GM18867 (cell line): ENCODE data around the gene ATF7IP.

ENCODE experiments used
- ATAC-seq: cut with Tn5 transposase; IDR thresholded peaks from one replicate; pipeline ENCODE4 v1.9.1; 2021; ENCODE audit warnings: mild to moderate bottlenecking, moderate library complexity; ENCODE audit not compliant: unreplicated experiment

Gene ATF7IP

DNA sequence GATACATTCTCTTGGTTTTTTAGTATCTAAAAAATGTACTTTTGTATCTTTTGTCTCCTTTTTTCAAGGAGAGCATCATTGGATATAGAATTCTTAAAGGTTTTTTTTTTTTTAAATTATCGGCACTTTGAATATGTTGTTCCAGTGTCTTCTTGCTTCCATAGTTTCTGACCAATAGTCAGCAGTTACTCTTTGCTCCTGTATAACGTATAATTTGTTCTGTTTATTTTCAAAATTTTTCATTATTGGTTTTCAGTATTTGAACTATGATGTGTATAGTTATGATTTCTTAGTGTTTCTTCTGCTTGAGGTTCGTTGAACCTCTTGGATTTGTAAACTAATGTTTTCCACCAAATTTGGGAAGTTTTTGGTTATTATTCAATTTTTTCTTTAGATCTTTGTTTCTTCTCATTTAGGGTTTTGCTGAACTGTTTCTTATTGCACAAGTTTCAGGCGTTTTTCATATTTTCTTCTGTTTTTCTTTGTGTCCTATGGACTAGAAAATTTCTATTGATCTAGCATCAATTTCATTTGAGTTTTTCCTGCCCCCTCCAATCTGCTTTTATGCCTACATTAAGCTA lies 108.3 kb downstream of the ATF7IP start:
- no peak for ATAC-seq

DNA sequence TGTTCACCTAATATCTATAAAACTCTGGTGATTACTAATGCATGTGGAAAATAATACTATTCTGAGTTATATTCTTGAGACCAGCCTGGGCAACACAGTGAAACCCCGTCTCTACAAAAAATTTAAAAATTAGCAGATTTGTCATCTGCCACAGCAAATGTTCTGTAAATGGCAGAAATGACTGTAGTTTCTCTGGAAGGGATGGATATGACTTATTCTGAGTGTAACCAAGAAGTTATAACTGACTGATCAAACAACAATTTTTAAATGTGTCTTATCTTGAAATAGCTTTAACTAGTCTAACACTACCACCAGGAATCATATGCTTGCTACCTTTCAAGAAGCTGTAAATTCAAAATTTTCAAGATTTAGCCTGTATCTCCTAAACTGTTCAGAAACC lies 113.5 kb downstream of the ATF7IP start:
- no peak for ATAC-seq

DNA sequence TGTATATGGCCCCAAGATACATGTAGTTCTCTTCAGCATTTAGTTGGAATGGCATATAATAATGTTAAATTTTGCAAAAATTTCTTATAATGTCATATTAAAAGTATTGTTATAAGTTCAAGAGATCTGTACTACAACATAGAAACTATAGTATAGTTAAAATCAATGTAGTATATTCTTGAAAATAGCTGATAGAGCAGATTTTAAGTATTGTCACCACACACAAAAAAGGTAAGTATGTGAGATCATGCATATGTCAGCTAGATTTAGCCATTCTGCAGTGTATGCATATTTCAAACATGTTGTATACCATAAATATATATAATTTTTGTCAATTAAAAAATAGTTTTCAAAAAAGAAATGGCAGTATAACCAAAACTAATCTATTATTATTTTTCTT lies 115.7 kb downstream of the ATF7IP start:
- ATAC-seq = no peak

DNA sequence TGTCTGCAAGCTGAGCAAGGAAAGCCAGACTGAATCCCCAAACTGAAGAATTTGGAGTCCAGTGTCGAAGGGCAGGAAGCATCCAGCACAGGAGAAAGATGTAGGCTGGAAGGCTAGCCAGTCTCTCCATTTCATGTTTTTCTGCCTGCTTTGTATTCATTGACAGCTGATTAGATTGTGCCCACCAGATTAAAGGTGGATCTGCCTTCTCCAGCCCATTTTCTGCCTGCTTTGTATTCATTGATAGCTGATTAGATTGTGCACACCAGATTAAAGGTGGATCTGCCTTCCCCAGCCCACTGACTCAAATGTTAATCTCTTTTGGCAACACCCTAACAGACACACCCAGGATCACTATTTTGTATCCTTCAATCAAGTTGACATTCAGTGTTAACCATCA lies 116.9 kb downstream of the ATF7IP start:
- ATAC-seq = no peak

DNA sequence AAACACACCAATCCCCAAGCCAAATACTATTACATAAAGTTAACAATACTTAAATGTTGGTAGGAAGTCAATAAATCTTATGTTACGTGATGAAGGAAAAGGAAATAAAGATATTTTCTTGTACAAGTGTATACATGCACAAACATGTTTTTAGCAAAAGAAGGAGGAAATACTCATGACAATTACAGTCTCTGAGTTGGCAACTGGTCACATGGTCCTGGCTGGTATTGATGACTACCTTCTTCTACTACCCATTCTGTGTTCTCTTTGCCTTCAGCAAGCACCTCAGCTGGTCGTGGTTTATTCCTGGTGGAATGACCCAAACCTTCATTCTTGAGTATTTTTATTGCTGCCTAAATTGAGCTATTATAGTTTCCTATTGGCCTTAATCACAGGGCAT lies 117.4 kb downstream of the ATF7IP start:
- no peak for ATAC-seq

DNA sequence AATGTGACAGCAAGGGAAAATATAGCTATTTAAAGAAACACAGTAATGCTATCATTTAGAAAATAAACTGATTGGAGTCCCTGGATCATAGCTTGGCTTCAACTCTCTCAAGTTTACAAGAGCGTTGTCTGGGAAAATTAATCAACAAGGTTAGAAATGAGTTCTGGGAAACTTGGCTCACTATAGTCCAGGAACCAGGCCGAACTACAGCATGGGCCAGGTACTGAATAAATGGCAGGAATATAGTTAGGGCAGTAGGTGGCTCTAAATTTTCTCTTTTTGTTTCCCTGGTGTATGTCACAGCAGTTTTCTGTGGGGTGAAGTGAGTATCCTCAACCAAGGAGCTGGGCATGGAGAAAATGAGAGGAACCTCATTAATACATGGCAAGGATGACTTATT lies 129.8 kb downstream of the ATF7IP start:
- no peak for ATAC-seq

DNA sequence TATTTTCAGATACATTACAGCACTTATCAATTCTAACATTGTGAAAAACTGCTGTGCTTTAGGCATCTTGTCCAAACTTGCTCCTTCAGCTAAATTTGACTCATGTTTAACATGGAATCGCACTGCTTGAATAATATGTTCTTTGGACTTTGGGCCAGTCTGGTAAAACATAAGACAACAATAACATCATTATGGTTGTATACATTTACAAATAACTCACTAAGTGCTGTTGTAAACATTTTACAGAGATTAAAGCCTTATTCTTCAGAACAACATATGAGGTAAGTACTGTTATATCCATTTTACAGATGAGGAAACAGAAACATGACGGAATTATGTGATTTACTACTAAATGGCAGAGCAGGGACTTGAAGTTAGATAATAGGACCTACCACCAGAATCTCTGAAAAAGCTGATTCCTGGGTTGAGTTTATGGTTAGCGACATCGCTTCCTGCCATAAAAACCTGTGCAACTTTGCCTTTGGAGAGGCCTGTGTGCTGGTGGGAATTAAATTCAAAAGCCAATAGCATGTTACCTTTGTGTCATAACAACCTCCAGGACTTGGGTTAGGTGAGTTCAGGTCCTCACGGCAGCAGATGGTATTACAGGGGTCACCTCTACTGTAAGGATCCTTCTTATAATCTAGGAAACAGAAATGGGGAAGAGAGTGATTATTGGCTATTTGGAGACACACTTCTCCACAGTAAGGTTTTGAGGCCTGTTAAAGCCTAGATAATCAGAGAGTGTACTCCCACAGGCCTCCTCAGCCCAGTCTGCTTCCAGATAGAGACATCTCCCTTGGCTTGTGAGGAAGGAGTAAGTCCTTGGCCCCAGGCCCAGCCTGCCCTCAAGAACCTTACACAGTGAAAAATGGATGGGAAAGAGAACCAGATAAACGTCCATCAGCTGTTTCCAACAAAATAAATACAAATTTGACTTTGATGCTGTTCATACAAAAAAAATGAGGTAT lies 140.4 kb downstream of the ATF7IP start:
- no peak for ATAC-seq

DNA sequence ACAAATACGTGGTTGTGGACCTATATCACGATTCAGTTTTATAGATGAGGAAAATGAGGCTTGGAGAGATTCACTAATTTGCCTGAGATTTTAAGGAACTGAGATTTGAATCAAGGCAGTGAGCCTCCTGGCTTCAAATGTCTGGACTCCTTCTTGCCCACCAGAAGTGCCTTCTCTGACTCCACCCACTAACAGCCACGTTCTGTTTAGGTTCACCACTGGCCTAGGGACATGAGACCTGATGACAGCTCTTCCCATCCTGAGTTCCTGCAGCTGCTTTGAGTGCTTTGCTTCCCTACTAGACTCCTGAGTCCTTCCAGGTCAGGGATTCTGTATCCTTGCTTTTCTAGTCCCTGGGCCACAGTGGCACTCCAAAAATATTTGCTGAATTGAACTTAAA lies 145.1 kb downstream of the ATF7IP start:
- ATAC-seq = no peak

DNA sequence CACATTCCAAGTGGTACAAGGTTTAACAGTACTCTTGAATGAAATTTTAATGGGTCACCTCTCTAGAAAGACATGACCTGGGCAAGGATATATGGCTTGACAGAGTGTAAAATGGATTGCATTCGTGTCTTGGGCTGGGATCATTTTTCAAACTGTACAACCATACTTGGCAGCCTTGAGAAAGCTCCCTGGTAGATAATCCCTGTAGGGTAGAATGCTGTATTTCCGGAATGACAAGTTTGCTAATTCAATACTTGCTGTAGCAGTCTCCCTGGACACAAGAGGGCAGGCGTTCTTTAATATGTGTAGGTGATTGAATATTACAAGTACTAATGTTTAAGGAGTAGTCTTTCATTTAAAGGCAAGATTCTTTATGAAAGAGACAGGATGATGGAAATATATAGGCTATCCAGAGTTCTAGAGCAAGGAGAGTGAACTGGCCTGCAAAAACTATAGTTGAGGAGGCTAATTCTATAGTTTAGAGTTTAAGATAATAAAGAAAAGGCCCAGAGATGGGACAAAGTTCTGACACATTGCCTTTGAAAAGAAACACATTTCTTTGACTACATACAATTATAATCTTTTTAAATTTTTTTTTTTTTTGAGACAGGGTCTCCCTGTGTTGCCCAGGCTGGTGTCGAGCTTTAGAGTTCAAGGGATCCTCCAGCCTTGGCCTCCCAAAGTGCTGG lies 148.8 kb downstream of the ATF7IP start:
- peak; percentile 58 for ATAC-seq

DNA sequence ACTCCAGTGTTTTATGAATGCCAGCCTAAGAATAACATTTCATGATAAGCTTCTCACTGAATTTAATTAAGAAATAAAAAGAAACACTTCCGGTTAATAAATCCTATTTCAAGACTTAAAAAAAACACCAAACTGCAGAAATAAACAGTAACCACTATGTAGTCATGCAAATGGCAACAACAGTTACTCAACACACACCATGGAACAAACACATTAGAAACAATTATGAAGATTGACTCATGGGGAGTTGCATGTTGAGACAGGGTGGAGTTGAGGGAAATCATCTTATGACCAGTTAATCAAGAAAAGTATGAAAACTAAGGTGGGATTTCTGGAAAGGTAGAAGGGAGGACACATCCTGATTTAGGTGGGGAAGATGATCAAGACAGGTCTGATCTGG lies 149.5 kb downstream of the ATF7IP start:
- no peak for ATAC-seq

DNA sequence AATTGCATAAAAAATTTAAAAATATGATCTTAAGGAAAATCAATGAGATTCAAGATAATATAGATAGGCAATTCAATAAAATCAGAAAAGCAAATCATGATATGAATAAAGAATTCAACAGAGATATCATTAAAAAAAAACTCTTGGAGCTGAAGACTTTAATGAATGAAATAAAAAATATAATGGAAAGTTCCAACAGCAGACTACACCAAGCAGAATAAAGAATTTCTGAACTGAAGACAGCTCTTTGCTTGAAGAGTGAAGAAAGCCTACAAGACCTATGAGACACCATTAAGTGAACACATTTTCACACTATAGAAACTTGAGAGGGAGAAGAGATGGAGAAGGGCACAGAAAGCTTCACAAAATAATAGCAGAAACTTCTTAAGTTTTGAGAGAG lies 156.3 kb downstream of the ATF7IP start:
- no peak for ATAC-seq

DNA sequence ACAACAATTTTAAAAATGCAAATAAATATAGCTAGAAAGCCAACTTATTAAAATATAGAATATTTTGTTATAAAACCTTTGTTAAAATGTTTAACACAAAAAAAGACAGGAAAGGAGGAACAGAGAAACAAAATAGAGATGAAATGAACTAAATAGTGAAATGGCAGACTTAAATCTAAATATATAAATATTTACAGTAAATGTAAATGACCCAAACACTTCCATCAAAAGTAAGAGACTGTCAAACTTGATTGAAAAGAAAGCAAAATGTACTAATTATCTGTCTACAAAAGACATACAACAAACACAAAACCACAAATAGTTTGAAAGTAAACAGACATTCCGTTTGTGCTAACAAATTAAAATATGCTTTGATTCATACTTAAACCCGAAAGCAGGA lies 160.5 kb downstream of the ATF7IP start:
- ATAC-seq = no peak

DNA sequence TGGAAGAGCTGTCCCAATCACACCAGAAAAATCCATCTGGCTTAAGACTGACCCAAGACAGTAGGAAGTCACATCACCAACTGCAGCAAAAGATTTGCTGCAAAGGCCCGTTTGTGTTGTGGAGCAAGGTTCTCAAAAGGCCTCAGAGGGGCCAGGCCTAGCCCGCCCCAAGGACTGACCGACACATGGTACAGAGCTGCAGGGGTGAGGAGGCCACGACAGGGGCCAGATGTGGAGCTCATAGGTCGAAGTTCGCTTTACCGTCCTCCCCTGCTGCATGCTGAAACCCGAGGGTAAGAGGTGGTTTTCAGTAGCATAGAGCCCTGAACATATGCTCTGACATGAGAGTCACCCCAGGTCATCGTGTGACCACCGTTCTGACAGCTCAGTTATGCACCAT lies 166.7 kb downstream of the ATF7IP start:
- no peak for ATAC-seq

DNA sequence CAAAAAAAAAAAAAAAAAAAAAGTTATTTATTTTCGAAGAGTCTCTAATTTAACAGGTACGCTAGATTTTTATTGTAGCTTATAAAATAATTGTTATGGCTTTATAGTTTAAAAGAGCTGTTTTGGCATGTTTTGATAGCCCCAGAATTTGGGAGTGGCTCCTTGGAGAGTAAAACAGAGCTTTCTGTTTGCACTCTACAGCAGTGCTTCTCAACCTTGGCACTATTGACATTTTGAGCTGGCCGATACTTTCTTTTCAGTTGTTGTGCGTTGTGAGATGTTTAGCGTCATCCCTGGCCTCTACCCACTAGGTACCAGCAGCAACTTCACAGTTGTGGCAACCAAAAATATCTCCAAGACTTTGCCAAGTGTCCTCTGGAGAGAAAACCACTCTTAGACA lies 171.6 kb downstream of the ATF7IP start:
- ATAC-seq = no peak

DNA sequence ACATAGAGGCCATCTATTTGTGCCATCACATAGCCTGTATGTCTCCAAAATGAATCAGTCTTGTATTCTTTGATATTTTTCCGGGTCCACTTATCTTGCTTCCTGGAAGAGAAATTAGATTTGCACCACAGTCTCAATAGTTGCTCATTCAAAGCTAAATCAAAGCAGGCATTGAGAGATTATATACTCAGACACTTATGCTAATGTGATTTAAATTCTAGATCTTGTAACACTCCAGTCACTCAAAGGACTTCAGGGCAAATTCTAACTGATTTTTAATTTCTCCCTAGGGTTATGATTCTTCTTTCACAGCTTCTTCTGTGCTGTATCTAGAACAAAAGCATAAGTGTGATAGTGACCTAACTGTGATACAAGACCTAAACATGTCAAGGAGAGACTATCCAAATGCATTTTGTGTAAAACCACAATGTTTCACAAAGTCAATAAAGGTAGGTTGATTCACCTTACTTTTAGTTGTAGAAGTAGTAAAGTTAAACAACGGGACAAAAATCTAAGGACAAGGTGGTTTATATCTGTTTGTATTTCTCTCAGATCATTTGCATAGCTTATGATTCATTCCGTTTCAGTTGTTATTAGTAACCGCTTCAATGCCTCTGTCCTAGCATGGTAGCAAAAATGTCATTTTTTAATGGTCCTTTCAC lies 175.4 kb downstream of the ATF7IP start:
- ATAC-seq = peak; percentile 86

DNA sequence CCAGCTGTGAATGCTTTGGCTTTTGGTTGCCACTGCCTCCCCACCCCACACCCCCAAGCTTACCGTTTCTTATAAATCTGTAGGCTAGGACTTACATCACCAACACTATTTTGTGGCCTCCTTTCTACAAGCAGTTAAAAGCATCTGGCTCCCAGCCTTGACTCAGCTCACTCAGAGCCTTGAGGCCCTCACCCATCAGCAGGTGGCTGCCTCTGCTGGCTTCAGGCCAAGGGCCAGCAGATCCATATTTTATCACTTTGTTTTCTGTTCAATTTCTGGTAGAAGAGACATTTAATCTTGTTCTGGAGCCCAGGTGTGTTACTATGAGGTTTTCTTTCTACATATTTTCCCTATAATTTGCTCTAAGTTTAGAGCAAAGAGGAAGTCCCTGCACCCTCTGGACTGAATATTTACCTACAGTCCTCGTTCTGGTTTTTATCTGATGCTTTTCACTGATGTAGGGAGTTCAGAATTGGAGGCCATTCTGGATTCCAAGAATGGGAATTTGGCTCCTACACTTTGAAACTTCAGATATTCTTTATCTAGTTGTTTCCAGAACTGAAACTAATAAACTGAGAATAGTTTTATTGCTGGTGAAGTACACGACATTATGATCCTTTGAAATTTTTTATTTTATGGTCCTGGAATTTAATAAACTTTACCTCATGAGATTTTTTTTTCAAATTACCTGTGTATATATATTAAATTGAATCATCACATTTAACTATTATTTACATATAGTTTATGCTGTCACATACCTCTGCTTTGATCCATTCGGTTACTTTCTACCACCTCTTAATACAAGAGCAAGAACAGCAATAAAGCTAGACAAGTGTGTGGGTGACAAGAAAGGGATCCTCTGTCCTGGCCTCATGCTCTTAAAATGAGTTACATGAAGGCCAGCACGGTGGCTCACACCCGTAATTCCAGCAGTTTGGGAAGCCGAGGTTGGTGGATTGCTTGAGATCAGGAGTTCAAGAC lies 180.0 kb downstream of the ATF7IP start:
- ATAC-seq = no peak

DNA sequence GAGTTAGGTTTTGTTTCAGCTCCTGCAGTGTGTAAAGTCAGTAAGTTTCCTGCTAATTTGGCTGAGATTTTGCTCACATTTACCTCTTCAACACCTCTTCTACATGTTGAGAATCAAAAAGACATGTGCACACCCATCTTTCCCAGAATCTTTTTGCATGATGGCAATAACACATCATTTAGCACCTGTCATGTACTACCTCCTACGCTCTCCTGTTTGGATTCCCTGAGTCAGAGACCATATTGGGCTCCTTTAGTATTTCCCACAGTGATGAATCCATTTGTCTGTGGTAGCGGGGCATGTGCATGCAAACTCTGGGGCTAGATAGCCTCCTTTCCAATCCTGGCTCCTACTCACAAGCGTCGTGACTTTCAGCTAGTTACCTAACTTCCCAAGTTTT lies 182.1 kb downstream of the ATF7IP start:
- ATAC-seq = no peak

DNA sequence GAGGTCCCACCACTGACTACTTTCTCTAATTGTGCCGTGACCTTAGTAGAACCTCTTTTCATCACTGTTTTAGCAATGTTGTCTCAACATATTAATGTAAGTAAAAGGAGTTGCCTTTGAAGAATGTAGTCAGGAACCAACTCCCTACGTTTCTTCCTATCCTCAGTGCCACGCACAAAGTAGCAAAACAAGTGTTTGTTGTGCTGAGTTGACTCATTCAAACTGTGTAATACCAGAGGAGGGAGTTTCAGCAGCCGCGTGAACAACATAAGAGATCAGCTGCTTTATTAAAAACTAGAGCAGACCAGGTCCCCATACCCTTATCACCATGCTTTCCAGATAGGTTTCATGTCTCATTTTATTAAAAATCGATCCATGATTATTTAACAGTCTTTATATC lies 183.1 kb downstream of the ATF7IP start:
- ATAC-seq = no peak
